Cardiac muscle cell (in vitro differentiated cells and primary cell): ENCODE results near the gene PHC2. TPM values are rescaled to one million over a fixed set of nuclear protein-coding genes. Genes with fewer than 3 reads are reported as not detected.

ENCODE experiments used
- DNase-seq, 2 donors: peaks; one replicate each; pipeline versions ENCODE4 v3.0.0 to v3.0.0-alpha.2; 2010 to 2017; ENCODE audit warnings: low read depth in 1 of 2, low spot score in 1 of 2
- H3K27ac ChIP-seq: fragments of 200-600 bp; sonication (generic); 2 replicates; pipeline ENCODE4 v1.5.1; 2016
- H3K27me3 ChIP-seq: fragments of 200-600 bp; sonication (generic); 2 replicates; pipeline ENCODE4 v1.6.0; 2016; ENCODE audit warnings: control low read depth
- H3K36me3 ChIP-seq: fragments of 200-600 bp; sonication (generic); 2 replicates; pipeline ENCODE4 v1.5.1; 2016; ENCODE audit warnings: control low read depth
- H3K4me1 ChIP-seq: fragments of 200-600 bp; sonication (generic); 2 replicates; pipeline ENCODE4 v1.8.1; 2017; ENCODE audit warnings: low read depth, mild to moderate bottlenecking, mixed run types
- H3K4me3 ChIP-seq: fragments of 200-600 bp; sonication (generic); 2 replicates; pipeline ENCODE4 v1.5.1; 2016; ENCODE audit warnings: mild to moderate bottlenecking
- H3K9me3 ChIP-seq: fragments of 200-600 bp; sonication (generic); 2 replicates; pipeline ENCODE4 v1.5.1; 2017; ENCODE audit warnings: low read depth, mild to moderate bottlenecking, control low read depth
- polyA plus RNA-seq: library from polyadenylated mRNA; unstranded; fragments of >200 nt; fragmentation: Nextera tagmentation; extraction: Ambion mirVana; gene quantifications from 2 replicates; pipeline ENCODE4 v1.2.1, GENCODE V29; 2016
- total RNA-seq: library from RNA; depleted of rRNA; stranded (reverse); fragments of >200 nt; gene quantifications from 2 replicates; pipeline ENCODE4 v1.2.3, GENCODE V29; 2016
- TF ChIP-seq, protein P1 (sequence below): IDR thresholded peaks from 2 replicates; pipeline ENCODE4 v1.5.1; 2012; ENCODE audit warnings: low read depth, mild to moderate bottlenecking, low read length

The PHC2 gene
- total and polyA plus RNA-seq, 2 experiments from 2014 or later, result 81.8 to 86.0 TPM

DNA sequence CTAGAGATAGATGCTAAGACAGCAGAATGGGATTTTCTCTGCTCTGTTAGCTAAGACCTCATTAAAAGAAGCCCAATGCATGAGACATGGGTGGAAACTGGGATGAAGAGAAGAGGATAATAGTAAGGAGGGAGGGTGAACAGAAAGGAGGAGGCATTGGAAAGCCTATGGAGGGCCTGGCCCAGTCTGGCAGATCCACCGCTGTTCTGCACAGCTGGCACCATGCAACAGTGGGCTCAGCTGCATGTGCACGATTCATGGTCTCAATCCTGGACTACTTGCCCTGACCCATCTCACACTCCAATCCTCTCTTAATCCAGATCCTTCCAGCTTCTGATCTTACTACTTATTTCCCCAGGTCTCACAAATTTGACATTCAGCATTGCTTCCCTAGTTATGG lies 2.2 kb downstream of the PHC2 start:
- no peak for DNase-seq
- Histone ChIP-seq H3K27me3 (peaks cover 38% of the 10 kb centered on the region), H3K36me3 (no peaks in the 10 kb centered on the region), H3K9me3 (no peaks in the 10 kb centered on the region), H3K4me1 (peaks cover 9% of the 10 kb centered on the region), H3K4me3 (no peak overlapping the region), H3K27ac (no peak overlapping the region)
- TF ChIP-seq, protein P1, sequence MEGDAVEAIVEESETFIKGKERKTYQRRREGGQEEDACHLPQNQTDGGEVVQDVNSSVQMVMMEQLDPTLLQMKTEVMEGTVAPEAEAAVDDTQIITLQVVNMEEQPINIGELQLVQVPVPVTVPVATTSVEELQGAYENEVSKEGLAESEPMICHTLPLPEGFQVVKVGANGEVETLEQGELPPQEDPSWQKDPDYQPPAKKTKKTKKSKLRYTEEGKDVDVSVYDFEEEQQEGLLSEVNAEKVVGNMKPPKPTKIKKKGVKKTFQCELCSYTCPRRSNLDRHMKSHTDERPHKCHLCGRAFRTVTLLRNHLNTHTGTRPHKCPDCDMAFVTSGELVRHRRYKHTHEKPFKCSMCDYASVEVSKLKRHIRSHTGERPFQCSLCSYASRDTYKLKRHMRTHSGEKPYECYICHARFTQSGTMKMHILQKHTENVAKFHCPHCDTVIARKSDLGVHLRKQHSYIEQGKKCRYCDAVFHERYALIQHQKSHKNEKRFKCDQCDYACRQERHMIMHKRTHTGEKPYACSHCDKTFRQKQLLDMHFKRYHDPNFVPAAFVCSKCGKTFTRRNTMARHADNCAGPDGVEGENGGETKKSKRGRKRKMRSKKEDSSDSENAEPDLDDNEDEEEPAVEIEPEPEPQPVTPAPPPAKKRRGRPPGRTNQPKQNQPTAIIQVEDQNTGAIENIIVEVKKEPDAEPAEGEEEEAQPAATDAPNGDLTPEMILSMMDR, result no peak

DNA sequence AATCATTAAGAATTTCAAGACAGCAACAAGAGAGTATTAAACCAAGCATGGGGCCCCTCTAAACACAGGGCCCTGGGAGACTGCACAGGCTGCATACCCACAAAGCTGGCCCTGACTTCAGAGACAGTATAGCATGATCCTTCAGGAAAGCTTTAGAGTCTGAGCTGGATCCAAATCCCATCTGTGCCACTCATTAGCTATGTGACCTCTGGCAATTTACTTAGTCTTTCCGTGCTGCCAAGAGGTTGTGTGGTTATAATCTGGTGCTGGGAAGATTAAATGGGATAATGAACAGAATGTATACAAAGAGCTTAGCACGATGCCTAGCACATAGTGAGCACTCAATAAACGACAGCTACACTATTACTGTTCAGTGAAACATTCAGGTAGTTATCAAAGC lies 4.0 kb downstream of the PHC2 start:
- TF ChIP-seq, protein P1, result no peak
- no peak for DNase-seq
- Histone ChIP-seq H3K27ac (no peak overlapping the region), H3K36me3 (no peaks in the 10 kb centered on the region), H3K4me3 (no peak overlapping the region), H3K9me3 (no peaks in the 10 kb centered on the region), H3K27me3 (peaks cover 38% of the 10 kb centered on the region), H3K4me1 (peaks cover 4% of the 10 kb centered on the region)

DNA sequence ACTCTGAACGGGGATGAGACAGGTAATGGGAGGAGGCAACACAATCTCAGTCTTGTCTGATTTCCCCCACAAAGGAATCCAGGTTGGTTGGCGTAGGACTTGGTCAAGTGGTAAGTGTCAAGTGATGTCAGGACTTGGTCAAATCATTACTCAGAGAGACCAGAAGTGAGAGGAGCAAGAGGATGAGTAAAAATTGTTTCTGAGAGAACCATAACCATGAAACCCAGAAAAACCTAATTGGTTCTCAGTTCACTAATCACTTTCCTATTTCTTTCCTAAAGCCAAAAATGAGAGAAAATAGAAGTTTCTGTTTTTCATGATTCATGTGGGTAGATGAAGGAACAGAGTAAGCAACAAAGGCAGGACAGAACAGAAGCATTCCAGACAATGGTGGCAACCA lies 5.0 kb downstream of the PHC2 start:
- peaks cover 38% of the 10 kb centered on the region for H3K27me3 ChIP-seq
- no peaks in the 10 kb centered on the region for H3K9me3 ChIP-seq
- DNase-seq, result no peak
- H3K27ac ChIP-seq, result no peak overlapping the region
- TF ChIP-seq, protein P1, result no peak
- peaks cover 4% of the 10 kb centered on the region for H3K4me1 ChIP-seq
- H3K4me3 ChIP-seq, result no peak overlapping the region
- no peaks in the 10 kb centered on the region for H3K36me3 ChIP-seq

DNA sequence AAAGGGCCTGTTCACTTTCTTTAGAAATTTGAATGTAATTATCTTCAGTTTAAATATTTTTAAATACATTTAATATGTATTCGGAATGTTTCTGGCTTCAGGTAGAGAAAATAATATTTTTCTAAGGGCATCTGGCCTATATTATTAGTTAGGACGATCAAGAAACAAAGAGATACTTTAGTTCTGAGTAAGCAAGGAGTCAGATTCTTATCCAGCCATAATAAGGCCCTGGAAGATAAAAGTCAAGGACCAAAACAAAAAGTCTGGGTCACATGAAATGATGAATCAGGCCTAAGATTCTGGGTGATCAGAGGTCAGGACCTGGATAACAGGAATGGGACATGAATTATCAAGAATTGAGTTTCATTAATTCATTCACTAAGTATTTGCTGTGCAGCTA lies 6.3 kb downstream of the PHC2 start:
- Histone ChIP-seq H3K36me3 (no peaks in the 10 kb centered on the region), H3K4me1 (peaks cover 4% of the 10 kb centered on the region), H3K4me3 (no peak overlapping the region), H3K9me3 (no peaks in the 10 kb centered on the region), H3K27me3 (peaks cover 32% of the 10 kb centered on the region), H3K27ac (no peak overlapping the region)
- TF ChIP-seq, protein P1, result no peak
- no peak for DNase-seq

DNA sequence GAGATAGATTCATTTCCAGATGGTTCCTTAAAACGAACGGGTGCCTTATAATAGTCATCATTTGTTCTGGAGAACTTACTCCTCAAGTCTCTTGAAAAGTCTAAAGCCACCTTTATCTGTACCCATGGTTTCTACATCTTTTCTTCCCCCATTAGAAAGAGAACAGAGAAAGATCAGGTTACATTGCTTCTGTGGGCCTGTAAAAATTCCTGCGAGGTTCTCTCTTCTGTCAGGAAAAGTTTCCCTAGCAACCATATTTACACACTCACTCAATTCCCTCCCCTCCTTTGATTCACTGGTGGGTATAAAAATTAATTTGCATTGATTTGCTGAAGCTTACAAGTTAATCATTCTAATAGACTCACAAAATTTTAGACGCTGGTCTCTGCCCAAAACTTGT lies 6.7 kb downstream of the PHC2 start:
- peak; percentile 4 to 56 for DNase-seq
- H3K27me3 ChIP-seq, result peaks cover 28% of the 10 kb centered on the region
- H3K4me1 ChIP-seq, result peaks cover under 1% of the 10 kb centered on the region
- no peak overlapping the region for H3K27ac ChIP-seq
- no peak overlapping the region for H3K4me3 ChIP-seq
- no peaks in the 10 kb centered on the region for H3K9me3 ChIP-seq
- TF ChIP-seq, protein P1, result no peak
- H3K36me3 ChIP-seq, result no peaks in the 10 kb centered on the region
